Right kidney (tissue), 9 donors: ENCODE results near the gene SINHCAF.
"Not testable (repeated sequence)": the region's sequence is repeated elsewhere in the genome, so short reads cannot be mapped to it uniquely, and the experiment has no call there.

ENCODE experiments used
- DNase-seq: peaks from one replicate; pipeline ENCODE4 v3.0.0-alpha.2; 2016
- long read RNA-seq, 8 donors: transcript quantifications; one replicate each; lab custom pipeline, GENCODE V29; 2026

The SINHCAF gene, protein sequence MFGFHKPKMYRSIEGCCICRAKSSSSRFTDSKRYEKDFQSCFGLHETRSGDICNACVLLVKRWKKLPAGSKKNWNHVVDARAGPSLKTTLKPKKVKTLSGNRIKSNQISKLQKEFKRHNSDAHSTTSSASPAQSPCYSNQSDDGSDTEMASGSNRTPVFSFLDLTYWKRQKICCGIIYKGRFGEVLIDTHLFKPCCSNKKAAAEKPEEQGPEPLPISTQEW
- long read RNA-seq, donor 1, transcript SINHCAF-202 (5 exons, 3,111 nt): minor isoform, 5 of 41 reads
- long read RNA-seq, donor 1, transcript SINHCAF-203 (6 exons, 1,555 nt): minor isoform, 10 of 41 reads
- long read RNA-seq, donor 1, transcript SINHCAF-201 (6 exons, 3,163 nt): major isoform, 26 of 41 reads
- long read RNA-seq, donor 1, partial matches to known transcripts: 0 of 41 reads
- long read RNA-seq, donor 1, other reads (novel, unspliced or antisense): 0 of 41 reads
- long read RNA-seq, donor 2, transcript SINHCAF-203 (6 exons, 1,555 nt): minor isoform, 9 of 27 reads
- long read RNA-seq, donor 2, transcript SINHCAF-201 (6 exons, 3,163 nt): major isoform, 14 of 27 reads
- long read RNA-seq, donor 2, partial matches to known transcripts: 0 of 27 reads
- long read RNA-seq, donor 2, other reads (novel, unspliced or antisense): 0 of 27 reads
- long read RNA-seq, donor 3, transcript SINHCAF-201 (6 exons, 3,163 nt): major isoform, 18 of 23 reads
- long read RNA-seq, donor 3, partial matches to known transcripts: 0 of 23 reads
- long read RNA-seq, donor 3, other reads (novel, unspliced or antisense): 0 of 23 reads
- long read RNA-seq, donor 4, transcript SINHCAF-203 (6 exons, 1,555 nt): minor isoform, 6 of 41 reads
- long read RNA-seq, donor 4, transcript SINHCAF-201 (6 exons, 3,163 nt): major isoform, 32 of 41 reads
- long read RNA-seq, donor 4, partial matches to known transcripts: 0 of 41 reads
- long read RNA-seq, donor 4, other reads (novel, unspliced or antisense): 0 of 41 reads
- long read RNA-seq, donor 5, transcript SINHCAF-201 (6 exons, 3,163 nt): major isoform, 35 of 46 reads
- long read RNA-seq, donor 5, transcript SINHCAF-202 (5 exons, 3,111 nt): minor isoform, 6 of 46 reads
- long read RNA-seq, donor 5, transcript SINHCAF-203 (6 exons, 1,555 nt): minor isoform, 5 of 46 reads
- long read RNA-seq, donor 5, partial matches to known transcripts: 0 of 46 reads
- long read RNA-seq, donor 5, other reads (novel, unspliced or antisense): 0 of 46 reads
- long read RNA-seq, donor 6, transcript SINHCAF-201 (6 exons, 3,163 nt): major isoform, 19 of 33 reads
- long read RNA-seq, donor 6, transcript SINHCAF-203 (6 exons, 1,555 nt): minor isoform, 7 of 33 reads
- long read RNA-seq, donor 6, partial matches to known transcripts: 5 of 33 reads
- long read RNA-seq, donor 6, other reads (novel, unspliced or antisense): 0 of 33 reads
- long read RNA-seq, donor 7, transcript SINHCAF-203 (6 exons, 1,555 nt): minor isoform, 8 of 72 reads
- long read RNA-seq, donor 7, transcript SINHCAF-201 (6 exons, 3,163 nt): major isoform, 48 of 72 reads
- long read RNA-seq, donor 7, partial matches to known transcripts: 11 of 72 reads
- long read RNA-seq, donor 7, other reads (novel, unspliced or antisense): 0 of 72 reads
- long read RNA-seq, donor 8, transcript SINHCAF-203 (6 exons, 1,555 nt): minor isoform, 6 of 30 reads
- long read RNA-seq, donor 8, transcript SINHCAF-201 (6 exons, 3,163 nt): major isoform, 20 of 30 reads
- long read RNA-seq, donor 8, partial matches to known transcripts: 0 of 30 reads
- long read RNA-seq, donor 8, other reads (novel, unspliced or antisense): 0 of 30 reads

DNA sequence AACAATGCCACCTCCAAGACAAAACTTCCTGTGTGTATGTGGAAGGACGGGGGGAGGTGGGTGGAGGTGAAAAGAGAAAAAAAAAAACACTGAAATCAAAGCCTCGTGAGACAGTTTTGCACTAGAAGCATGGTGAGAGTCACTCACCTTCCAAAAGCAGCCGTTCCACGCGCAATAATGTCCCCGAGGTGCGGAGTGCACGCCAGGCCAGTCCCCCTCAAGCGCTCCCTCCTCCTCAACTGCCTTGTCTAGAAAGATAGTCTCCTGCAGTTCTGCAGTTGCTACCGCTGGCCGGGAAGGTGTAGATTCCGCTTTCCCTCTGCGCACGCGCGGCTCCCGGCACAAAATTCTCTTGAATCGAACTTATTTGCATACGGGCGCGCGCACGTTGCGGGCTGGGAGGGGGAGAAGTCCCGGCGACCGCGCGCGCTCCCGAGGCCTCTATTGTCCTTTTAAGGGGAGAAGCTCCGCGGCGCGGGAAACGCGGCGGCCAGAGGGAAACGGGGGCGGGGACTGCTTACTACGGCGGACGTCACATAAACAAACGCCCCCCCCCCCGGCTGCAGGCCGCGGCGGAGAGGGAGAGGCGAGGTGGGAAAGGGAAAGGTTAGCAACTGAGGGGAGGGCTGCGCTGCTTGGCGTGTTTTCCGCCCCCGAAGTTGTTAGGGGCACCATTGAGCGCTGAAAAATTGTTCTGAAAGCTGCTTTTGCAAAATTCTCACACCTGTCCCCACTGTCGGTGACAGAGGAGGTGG is at the start of gene SINHCAF:
Gene SINHCAF (minus strand): TSS at position 274 of the 755 bp plus-strand sequence. CDS start 27,946 bp downstream, outside the sequence.
- DNase-seq: peak; percentile 93

DNA sequence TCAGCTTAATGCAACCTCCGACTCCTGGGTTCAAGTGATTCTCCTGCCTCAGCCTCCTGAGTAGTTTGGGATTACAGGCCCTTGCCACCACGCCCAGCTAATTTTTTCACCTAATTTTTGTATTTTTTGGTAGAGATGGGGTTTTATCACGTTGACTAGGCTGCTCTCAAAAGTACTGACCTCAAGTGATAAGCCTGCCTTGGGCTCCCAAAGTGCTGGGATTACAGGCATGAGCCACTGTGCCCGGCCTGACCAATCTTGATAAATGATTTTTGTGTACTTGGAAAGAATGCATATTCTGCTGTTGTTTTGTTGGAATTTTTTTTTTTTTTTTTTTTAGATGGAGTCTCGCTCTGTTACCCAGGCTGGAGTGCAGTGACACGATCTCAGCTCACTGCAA is 49.5 kb upstream of the SINHCAF start:
- DNase-seq: not testable (repeated sequence)

DNA sequence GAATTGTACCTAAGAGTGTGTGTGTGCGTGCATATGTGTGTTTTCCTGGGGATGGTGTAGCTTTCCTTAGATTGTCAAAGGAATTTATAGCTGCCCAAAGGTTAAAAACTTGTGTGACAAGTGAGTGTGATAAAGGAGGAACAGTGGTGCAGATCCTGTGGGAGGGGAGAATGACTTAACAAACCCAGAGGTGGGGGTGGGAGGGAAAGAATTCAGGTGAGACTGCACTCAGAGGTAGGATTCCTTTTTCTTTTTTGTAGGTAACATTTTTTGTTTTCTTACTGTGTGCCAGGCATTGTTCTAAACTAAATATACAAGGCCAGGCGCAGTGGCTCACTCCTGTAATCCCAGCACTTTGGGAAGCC is 45.3 kb upstream of the SINHCAF start:
- no peak for DNase-seq

GRCh38 chr12:31370531-31371255 is 44.7 kb upstream of the SINHCAF start:
- DNase-seq: peak; percentile 75

GRCh38 chr12:31369712-31370521 is 44.0 kb upstream of the SINHCAF start:
- DNase-seq: peak; percentile 73

DNA sequence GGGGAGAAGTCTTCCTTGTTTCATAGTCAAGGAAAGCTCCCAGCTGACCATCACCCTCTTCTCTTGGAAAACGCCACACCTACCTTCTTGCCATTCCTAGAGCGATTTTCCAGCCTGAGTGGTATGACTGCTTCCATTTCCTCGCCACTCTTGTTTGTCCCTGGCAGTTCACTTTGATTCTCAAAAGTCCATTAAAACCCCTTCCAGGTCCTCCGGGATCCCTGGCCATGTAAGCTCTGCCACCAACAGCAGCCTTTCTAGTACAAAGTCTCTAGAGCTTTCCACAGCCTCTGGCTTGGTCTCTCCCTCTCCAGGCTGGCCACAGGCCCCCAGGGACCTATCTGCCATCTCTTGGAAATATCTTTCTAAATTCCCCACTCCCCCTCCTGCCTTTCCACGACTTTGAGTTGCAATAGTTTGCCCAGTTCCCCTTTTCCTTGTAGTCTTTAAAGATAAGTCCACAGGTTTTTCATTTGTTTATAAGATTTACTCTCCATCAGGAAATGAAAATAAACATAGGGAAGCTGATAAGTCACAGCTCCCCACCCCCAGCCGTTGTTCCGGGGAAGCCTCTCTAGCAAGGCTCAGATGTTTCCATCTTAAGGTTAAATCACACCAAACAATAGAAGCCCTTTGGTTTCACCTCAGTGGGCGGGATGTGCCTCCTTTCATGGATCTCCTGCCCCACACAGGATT is 42.9 kb upstream of the SINHCAF start:
- DNase-seq: peak; percentile 57

GRCh38 chr12:31366104-31366621 is 40.2 kb upstream of the SINHCAF start:
- DNase-seq: no peak

GRCh38 chr12:31363831-31364230 is 37.9 kb upstream of the SINHCAF start:
- DNase-seq: peak; percentile 18

DNA sequence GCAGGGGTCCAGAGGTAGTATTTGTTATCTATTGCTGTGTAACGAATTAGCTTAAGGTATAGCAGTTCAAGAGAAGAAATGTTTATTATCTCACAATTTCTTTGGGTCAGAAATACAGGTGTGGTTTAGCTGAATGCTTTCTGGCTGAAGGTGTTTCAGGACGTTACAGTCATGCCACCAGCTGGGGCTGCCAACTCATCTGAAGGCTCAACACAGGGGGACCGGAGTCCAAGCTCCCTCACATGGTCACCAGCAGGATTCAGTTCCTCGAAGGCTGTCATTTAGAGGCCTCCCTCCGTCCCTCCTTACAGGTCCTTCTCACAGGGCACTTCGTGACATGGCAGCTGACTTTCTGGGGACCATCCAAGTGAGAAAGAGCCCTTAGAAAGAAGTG is 37.5 kb upstream of the SINHCAF start:
- peak; percentile 25 for DNase-seq

GRCh38 chr12:31362759-31363415 is 36.9 kb upstream of the SINHCAF start:
- peak; percentile 54 for DNase-seq

- peak; percentile 63 for DNase-seq
Measured at GRCh38 chr12:31362115-31362758, 36.3 kb upstream of the SINHCAF start.

DNA sequence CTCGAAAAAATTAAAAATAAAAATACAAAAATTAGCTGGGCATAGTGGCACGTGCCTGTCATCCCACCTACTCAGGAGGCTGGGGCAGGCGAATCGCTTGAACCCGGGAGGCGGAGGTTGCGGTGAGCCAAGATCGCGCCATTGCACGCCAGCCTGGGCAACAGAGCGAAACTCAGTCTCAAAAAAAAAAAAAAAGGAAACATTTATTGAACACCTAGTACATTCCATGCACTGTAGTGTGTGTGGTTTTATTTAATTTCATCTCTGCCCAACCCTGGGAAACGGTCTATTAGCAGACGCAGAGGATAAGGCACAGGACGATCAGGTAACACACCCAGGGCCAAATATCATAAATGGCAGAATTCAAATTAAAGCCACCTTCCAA is 35.8 kb upstream of the SINHCAF start:
- DNase-seq: no peak

- no peak for DNase-seq
Measured at GRCh38 chr12:31355747-31356107, 29.8 kb upstream of the SINHCAF start.

DNA sequence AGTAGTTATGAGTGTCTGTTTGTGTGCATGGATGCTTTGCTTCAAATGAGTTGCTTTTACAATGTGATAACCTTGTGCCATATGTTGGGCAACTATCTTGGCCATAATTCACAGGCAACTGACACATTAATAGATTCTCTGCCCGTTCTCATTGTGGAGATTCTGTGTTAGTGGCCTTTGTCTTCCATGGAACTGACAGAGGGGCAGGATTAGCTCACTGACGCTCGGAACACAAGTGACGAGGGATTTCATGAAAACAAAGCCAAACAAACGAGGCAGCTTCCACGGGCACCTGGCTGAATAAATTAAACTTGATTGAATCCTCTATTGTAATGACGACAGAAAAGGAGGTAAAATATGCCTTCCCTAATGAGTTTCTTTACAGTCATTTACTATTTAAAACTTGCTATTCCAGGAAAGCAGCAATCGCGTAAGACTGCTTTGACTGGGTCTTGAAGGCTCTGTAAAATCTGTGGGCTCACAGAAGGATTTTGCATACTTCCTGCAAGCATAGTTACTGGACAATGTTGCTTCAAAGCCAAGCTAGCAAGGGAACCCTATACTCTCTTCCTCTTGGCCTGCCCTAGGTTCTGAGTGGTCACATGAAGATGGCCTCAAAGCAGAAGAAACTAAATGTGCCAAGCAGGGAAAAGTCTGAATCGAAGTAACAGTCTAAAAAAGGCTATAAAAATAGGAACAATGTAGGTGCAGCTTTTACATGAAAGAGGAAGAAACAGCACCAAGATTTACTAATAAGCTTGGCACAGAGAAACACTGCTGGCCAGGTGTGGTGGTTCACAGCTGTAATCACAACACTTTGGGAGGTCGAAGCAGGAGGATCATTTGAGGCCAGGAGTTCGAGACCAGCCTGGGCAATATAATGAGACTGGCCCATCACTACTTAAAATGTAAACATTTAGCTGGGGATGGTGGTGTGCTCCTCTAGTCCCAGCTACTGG is 28.1 kb upstream of the SINHCAF start:
- peak; percentile 48 for DNase-seq

- DNase-seq: no peak
Measured at GRCh38 chr12:31346267-31346666, 20.3 kb upstream of the SINHCAF start.

- DNase-seq: no peak
Measured at GRCh38 chr12:31343139-31343538, 17.2 kb upstream of the SINHCAF start.
